GM12892 (cell line): ENCODE results near the gene TEX36.
"Not testable (repeated sequence)": the region's sequence is repeated elsewhere in the genome, so short reads cannot be mapped to it uniquely, and the experiment has no call there.

ENCODE experiments used
- DNase-seq: peaks from one replicate; pipeline ENCODE4 v3.0.0; 2011; ENCODE audit not compliant: insufficient read length
- FAIRE-seq: peaks from 2 replicates; lab custom pipeline; 2011; peaks lifted over from hg19 to GRCh38; lab: Jason Lieb, UNC
- POLR2A ChIP-seq: IDR thresholded peaks from 2 replicates; pipeline ENCODE4 v1.6.1; 2011; ENCODE audit warnings: low read depth, low read length, control low read depth
- POLR2AphosphoS5 ChIP-seq: IDR thresholded peaks from 2 replicates; pipeline ENCODE4 v1.6.1; 2011; ENCODE audit warnings: low read depth, low read length, control low read depth
- TAF1 ChIP-seq: IDR thresholded peaks from 2 replicates; pipeline ENCODE4 v1.6.1; 2011; ENCODE audit warnings: low read depth, mild to moderate bottlenecking, control low read depth, low read length, borderline replicate concordance

Gene TEX36

DNA sequence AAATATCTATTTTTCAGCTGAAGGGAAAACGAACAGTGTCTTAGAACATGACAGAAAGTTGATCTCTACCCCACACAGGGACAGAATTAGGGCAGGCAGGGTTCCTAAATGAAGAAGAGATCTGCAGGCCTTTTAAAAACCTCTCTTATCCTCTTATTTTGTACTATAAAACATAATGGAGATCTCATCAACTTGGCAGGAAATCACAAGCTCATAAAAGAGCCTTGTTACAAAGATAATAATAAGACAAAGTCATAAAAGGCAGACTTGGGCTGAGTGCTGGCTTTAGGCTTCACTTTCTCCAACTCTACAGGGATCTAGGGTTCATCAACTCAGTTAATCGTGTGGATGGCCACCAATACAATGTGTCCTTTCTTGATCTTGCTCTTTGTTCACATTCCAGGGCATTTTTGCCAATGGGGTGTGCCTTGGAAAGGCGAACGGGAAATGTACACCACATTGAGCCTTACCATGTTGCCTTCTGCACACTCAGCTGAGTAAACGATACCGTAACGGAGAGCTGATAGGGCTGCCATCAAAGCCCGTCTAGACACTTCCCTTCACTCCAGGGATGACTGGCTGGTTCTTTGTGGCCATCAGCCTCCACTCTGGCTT lies 7.1 kb upstream of the TEX36 start:
- no peak for DNase-seq
- no peak for FAIRE-seq
- TF ChIP-seq POLR2AphosphoS5 (no peak), POLR2A (no peak), TAF1 (no peak)

DNA sequence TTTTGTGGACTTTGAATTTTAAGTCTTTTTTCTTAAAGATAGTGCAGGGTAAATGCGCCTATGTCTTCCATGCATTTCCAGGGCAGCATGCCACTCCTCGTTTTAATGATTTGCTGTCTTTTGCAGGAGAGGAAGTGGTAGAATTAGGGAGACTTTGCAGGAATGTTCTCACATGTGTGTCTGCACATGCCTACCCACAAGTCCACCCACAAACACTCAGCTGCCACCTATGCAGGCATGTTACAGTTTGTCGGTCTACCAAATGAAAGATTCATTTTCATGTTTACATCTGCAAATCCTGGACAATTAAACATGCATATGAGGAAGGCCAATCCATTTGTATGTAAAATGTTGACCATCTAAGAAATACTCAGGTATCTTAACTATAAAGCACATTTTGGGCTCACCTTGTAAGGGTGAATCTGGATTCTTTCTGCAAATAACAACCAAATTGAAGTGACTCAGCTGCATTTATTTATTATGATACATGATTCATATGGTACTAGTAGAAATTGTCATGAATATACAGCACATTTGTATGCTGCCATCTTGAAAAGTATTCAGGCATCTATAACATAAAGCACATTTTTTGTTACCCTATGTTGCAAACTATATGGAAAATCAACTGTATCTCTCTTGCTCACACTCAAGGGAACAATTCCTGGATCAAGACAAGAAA lies 4.7 kb upstream of the TEX36 start:
- FAIRE-seq, result no peak
- DNase-seq, result no peak
- TF ChIP-seq TAF1 (no peak), POLR2A (no peak), POLR2AphosphoS5 (no peak)

DNA sequence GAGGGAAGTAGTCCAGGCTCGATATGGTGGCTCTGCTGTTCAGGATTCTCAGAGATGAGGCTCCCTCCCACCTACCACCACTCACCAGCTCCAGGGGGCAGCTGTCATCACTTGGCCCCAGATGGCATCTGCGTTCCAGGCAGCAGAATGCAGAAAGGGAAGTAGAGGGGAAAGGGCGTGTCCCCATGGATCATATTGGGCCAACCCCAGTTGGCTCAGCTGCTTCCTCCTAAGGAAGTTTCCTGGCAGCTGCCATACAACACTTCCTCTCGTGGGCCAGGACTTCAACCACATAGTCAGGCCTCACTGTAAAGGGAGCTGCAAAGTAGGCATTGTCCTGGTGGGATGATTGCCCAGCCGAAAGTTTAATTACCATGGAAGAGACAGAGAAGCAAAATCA lies 1.6 kb upstream of the TEX36 start:
- DNase-seq (no peak), FAIRE-seq (no peak)
- TF ChIP-seq TAF1 (no peak), POLR2A (no peak), POLR2AphosphoS5 (no peak)

DNA sequence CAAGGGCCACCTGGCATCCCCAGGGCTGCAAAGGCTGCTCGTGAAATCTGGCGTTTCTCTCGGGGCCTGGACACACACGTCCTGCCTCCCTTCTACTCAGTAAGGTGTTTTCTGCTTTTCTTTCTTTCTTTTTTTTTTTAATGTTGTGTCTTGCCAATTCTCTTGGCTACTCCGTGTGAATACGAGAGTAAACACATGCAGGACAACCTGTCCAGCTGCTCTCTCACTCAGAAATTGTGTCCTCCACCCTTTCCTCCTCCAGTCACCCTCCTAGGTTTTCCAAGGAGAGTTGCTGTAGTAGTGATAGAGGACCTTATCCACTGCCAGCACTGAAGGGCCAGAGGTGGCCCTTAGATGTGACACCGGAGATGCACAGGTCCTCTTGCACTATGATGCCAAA lies 858 bp upstream of the TEX36 start:
- DNase-seq (no peak), FAIRE-seq (no peak)
- TF ChIP-seq POLR2A (no peak), POLR2AphosphoS5 (no peak), TAF1 (no peak)

DNA sequence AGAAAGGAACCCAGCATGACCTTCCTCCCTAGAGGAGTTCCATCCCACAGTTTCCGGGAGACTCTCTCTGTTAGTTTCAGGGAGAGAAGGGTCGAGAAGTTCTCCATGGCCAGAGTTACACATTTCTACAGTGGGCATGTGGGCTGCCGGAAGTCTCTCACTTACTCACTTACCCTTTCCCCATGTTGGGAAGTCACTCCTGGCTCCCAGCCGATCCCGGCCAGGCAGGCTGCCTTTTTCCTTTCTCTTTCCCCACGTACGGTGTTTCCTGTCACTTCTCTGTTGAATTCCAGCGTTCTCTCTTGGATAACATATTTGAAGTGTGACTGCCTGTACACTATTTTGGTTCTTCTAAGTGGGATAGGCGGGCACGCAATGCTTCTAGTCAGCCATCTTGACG lies 3.5 kb downstream of the TEX36 start:
- FAIRE-seq, result no peak
- TF ChIP-seq POLR2A (no peak), TAF1 (no peak)
- no peak for DNase-seq

DNA sequence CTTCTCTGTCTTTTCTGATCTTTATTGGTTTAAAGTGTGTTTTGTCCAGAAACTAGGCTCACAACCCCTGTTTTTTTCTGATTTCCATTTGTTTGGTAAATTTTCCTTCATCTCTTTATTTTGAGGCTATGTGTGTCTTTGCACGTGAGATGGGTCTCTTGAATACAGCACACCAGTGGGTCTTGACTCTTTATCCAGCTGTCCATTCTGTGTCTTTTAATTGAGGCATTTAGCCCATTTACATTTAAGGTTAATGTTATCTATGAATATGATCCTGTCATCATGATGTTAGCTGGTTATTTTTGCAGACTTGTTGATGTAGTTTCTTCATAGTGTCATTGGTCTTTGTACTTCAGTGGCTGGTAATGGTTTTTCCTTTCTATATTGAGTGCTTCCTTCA lies 10.1 kb downstream of the TEX36 start:
- FAIRE-seq, result no peak
- TF ChIP-seq TAF1 (no peak), POLR2A (no peak), POLR2AphosphoS5 (no peak)
- no peak for DNase-seq

DNA sequence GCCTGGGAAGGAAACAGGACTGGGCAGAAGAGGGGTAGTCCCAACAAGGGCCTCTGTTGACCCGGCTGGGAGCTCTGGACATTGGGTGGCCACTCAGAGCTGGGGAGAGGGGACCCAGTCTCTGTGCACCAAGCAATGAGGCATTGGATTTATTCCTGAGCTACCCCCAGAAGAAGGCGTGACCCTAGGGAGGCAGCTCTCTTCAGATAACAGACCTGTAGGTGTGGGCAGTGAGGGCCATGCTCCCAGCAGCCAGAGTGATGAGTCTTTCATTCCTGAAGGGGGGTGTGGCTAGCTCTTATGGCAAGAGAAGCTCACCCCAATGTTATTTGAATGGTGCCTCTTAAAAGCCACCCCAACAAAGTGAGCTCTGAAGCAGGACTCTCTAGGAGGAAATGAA lies 20.4 kb downstream of the TEX36 start:
- no peak for DNase-seq
- TF ChIP-seq TAF1 (no peak), POLR2AphosphoS5 (no peak), POLR2A (no peak)
- no peak for FAIRE-seq

DNA sequence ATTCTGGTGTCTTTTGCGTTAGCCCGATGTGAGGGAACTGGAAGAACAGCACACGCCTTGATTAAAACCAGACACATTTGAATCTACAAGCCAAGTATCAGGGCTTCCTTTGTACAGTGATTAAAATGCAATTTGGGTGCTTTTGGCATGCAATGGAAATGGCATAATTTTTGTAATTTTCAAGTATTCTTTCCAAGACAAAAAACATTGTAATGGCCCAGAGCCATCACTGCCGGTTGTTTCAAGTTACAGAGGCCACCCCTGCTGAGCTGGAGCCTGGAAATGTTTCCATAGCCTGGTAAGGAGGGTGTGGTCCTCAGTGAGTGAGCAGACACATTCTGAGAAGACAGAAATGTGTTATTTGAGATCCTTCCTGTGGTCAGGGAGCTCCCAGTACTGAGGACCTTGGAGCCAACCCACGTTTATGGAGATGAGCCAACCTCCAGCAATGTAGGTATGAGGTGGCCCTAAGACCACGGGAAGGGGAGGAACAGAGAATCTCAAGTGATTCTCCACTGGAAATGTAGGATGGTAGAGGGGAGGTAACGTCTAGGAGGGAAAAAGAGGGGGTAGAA lies 20.9 kb downstream of the TEX36 start:
- FAIRE-seq, result no peak
- no peak for DNase-seq
- TF ChIP-seq POLR2A (no peak), POLR2AphosphoS5 (no peak), TAF1 (no peak)

DNA sequence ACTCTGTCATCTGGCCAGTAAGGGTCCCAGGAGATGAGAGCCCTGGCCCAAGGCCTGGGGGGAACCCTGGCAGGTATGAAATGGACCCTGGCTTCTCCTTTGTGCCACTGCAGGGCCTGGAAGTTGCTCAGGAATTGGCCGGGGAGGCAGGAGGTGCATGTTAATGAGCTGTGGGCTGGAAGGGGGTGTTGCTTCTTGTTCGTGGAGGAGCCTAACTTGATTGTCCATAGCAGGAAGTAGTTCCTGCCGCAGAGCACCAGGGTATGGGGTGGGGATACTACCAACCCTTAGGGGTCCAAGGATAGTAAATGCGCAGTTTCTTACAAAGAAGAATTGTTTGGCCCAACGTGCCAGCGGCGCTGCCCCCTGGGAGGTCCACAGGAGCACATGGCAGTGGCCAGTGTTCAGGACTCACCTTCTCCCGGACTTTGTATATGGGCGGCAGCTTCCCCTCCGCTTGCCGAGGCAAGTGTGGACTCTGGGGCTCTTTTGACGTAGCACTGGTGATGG lies 21.5 kb downstream of the TEX36 start:
- DNase-seq (no peak), FAIRE-seq (no peak)
- TF ChIP-seq TAF1 (no peak), POLR2AphosphoS5 (no peak), POLR2A (no peak)

DNA sequence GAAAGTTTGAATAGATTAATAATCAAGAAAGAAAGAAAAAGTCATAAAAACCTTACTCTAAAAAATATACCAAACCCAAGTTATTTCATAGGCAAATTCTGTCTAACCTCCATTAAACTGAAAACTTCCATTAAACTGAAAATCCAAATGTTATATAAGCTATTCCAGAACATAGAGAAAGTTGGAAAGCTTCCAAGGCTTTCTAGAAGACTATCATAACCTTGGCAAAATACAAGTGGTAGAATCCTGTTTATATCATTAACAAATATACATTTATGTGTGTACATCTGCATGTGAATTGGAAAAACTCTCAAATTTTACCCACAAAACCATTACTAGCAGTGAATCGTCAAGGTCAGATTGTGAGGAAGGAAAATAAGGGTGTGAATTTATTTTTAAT lies 23.9 kb downstream of the TEX36 start:
- TF ChIP-seq TAF1 (no peak), POLR2A (no peak), POLR2AphosphoS5 (no peak)
- FAIRE-seq (no peak), DNase-seq (no peak)

DNA sequence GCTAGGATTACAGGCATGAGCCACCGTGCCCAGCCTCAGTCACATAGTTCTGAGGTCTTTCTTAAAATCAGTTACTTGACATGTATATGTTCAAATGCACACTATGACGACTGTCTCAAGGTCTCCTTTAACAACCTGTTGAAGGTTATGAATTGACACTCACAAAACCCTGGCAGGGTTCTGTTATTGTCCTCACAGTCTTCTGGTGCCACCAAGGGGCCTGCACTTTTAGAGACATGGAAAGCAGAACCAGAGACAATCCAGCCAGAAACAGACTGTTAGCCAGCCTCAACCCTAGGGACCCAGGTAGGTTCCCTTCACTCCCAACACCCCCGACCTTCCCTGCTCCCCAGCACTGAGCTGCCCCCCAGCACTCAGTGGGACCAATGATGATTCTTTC lies 26.4 kb downstream of the TEX36 start:
- no peak for FAIRE-seq
- no peak for DNase-seq
- TF ChIP-seq POLR2A, result no peak
- no peak for TF ChIP-seq TAF1
- no peak for TF ChIP-seq POLR2AphosphoS5

DNA sequence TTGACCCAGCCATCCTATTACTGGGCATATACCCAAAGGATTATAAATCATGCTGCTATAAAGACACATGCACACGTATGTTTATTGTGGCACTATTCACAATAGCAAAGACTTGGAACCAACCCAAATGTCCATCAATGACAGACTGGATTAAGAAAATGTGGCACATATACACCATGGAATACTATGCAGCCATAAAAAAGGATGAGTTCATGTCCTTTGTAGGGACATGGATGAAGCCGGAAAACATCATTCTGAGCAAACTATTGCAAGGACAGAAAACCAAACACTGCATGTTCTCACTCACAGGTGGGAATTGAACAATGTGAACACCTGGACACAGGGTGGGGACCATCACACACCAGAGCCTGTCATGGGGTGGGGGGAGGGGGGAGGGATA lies 29.9 kb downstream of the TEX36 start:
- FAIRE-seq, DNase-seq: not testable (repeated sequence)
